ENCODE data around the gene SEC22C. TPM values are rescaled to one million over a fixed set of nuclear protein-coding genes. Genes with fewer than 3 reads are reported as not detected.

Gene SEC22C
- total RNA-seq, 5 donors from 2014 or later (not counting 1 experiment from before 2014, with no cell fraction given) = 50.1 to 71.2 (median 53.6) TPM

DNA sequence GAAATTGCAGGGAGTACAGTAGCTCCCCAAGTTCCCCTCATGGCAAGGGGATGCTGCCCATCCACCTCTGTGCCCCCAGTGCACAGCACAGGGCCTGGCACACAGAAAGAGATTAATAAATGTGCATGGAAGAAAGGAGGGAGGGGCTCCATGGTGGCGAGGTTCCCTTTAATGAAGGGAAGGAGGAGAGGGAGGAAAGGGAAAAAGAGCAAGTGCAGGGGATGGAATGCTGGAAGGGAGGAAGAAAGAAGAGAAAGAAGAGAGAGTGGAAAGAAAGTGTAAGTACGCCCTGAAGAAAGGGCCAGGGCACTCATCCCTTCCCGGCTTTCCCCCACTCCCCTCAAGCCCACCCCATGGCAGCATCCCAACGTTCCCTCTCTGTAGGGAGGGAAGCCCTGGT, 80.9 kb downstream of the SEC22C start:
- H3K27me3 ChIP-seq (replicated peaks in 1 of 2; ENCODE audit: control insufficient read depth in 2 of 2, extremely low read depth in 1 of 2, insufficient read depth in 2 of 2, low read length in 1 of 2) = peaks cover 0 to 42% of the 10 kb centered on the region in 2 experiments
- Mint-ChIP-seq H3K36me3 (no peaks in the 10 kb centered on the region), H3K4me1 (peaks cover 30 to 49% (median 39%) of the 10 kb centered on the region in 3 donors), H3K27ac (peak overlapping the region in 1 of 2 donors; percentile 44), H3K27me3 (peaks cover 12 to 35% of the 10 kb centered on the region in 2 donors), H3K4me3 (peak overlapping the region; percentile 68 to 93 (median 92)), H3K9me3 (no peaks in the 10 kb centered on the region)
- H3K4me1 ChIP-seq (ENCODE audit: control insufficient read depth in 1 of 2, extremely low read depth in 1 of 2, insufficient read depth in 2 of 2, low read length in 2 of 2) = peaks cover 7 to 43% of the 10 kb centered on the region in 2 experiments
- no peak for ATAC-seq (replicated peaks in 1 of 4)
- H3K9me3 ChIP-seq = no peaks in the 10 kb centered on the region
- ChIA-PET CTCF (interaction anchor here (0.6 to 4.2 kb wide), 11 partner anchors 26 to 112 kb away, joined by 3 to 25 read pairs (median 6); no protein-coding TSS in a partner anchor), POLR2A (interaction anchor here in 1 of 2 donors (1.6 kb wide), 1 partner anchor 37 kb away, joined by 6 read pairs; no protein-coding TSS in a partner anchor)
- H3K36me3 ChIP-seq (ENCODE audit: control insufficient read depth in 2 of 2, extremely low read depth in 1 of 2, insufficient read depth in 1 of 2, low read length in 1 of 2) = no peaks in the 10 kb centered on the region
- no peak overlapping the region for H3K27ac ChIP-seq (ENCODE audit: low read length)
- no peak for DNase-seq
- 35% methylated on average over 2 of the region's 4 CpGs for WGBS (ENCODE audit: insufficient coverage)
- H3K4me3 ChIP-seq (ENCODE audit: control insufficient read depth in 1 of 2, extremely low read depth in 1 of 2, low read length in 1 of 2) = no peak overlapping the region

DNA sequence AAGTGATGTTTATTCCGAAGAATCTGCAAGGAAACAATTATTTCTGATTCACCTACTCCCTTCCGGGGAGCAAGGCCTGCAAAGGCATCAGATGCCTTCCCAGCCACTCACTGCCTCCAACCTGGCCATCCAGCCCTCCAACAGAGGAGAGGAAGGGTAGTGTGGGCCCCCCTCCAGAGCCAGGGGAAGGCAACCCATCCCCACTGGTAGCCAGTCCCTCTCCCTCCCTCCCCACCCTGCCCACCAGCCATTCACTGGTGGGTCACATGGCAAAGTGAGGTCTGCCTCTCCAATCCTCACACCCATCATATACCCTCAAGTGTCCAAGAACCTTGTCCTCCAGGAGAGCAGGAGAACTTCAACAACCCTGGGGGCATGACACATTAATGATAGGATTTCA, 81.7 kb downstream of the SEC22C start:
- peak overlapping the region in 1 of 3 donors; percentile 92 for H3K4me3 Mint-ChIP-seq
- POLR2A ChIA-PET = no interaction called here
- H3K36me3 Mint-ChIP-seq = no peaks in the 10 kb centered on the region
- Histone ChIP-seq H3K27me3 (replicated peaks in 1 of 2; ENCODE audit: control insufficient read depth in 2 of 2, extremely low read depth in 1 of 2, insufficient read depth in 2 of 2, low read length in 1 of 2) (peaks cover 0 to 42% of the 10 kb centered on the region in 2 experiments), H3K27ac (ENCODE audit: low read length) (no peak overlapping the region), H3K36me3 (ENCODE audit: control insufficient read depth in 2 of 2, extremely low read depth in 1 of 2, insufficient read depth in 1 of 2, low read length in 1 of 2) (no peaks in the 10 kb centered on the region), H3K4me1 (ENCODE audit: control insufficient read depth in 1 of 2, extremely low read depth in 1 of 2, insufficient read depth in 2 of 2, low read length in 2 of 2) (peaks cover 7 to 35% of the 10 kb centered on the region in 2 experiments), H3K4me3 (ENCODE audit: control insufficient read depth in 1 of 2, extremely low read depth in 1 of 2, low read length in 1 of 2) (no peak overlapping the region), H3K9me3 (no peaks in the 10 kb centered on the region)
- CTCF ChIA-PET = interaction anchor here (0.7 to 4.2 kb wide), 3 partner anchors 36 to 113 kb away, joined by 3 to 25 read pairs (median 13); no protein-coding TSS in a partner anchor
- no CpG with 5 or more reads among the region's 2 CpGs for WGBS (ENCODE audit: insufficient coverage)
- no peak for DNase-seq
- no peak overlapping the region for H3K27ac Mint-ChIP-seq
- H3K27me3 Mint-ChIP-seq = peaks cover 12 to 35% of the 10 kb centered on the region in 2 donors
- no peak for ATAC-seq (replicated peaks in 1 of 4)
- no peaks in the 10 kb centered on the region for H3K9me3 Mint-ChIP-seq
- H3K4me1 Mint-ChIP-seq = peaks cover 28 to 41% (median 35%) of the 10 kb centered on the region in 3 donors

DNA sequence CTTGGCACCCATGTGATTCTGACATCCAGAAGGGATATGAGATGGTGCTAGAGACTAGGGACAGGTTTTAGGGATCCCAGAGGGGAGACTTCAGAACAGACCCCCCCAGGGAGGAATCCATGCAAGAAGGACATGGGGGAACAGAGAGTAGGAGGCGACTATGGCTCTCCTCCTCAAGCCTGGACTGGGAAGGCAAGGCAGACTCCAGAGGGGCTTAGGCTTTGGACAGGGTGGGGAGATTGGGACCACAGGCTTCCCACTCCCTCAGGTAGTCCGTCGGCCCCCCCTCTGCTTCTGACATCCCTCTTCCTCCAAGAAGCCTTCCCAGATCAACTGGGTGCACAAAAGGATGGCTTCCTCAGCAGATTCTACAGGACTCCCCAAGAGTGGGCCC, 82.3 kb downstream of the SEC22C start:
- H3K36me3 ChIP-seq (ENCODE audit: control insufficient read depth in 2 of 2, extremely low read depth in 1 of 2, insufficient read depth in 1 of 2, low read length in 1 of 2) = no peaks in the 10 kb centered on the region
- Mint-ChIP-seq H3K36me3 (no peaks in the 10 kb centered on the region), H3K4me3 (no peak overlapping the region), H3K4me1 (peaks cover 28 to 35% (median 33%) of the 10 kb centered on the region in 3 donors), H3K9me3 (no peaks in the 10 kb centered on the region), H3K27ac (no peak overlapping the region), H3K27me3 (peaks cover 12 to 35% of the 10 kb centered on the region in 2 donors)
- ChIA-PET CTCF (interaction anchor here in 1 of 2 donors (0.5 kb wide), 1 partner anchor 1146 kb away, joined by 3 read pairs; no protein-coding TSS in a partner anchor), POLR2A (no interaction called here)
- no peak overlapping the region for H3K27ac ChIP-seq (ENCODE audit: low read length)
- no peak for ATAC-seq (replicated peaks in 1 of 4)
- no CpG with 5 or more reads among the region's 3 CpGs for WGBS (ENCODE audit: insufficient coverage)
- H3K27me3 ChIP-seq (replicated peaks in 1 of 2; ENCODE audit: control insufficient read depth in 2 of 2, extremely low read depth in 1 of 2, insufficient read depth in 2 of 2, low read length in 1 of 2) = peaks cover 0 to 42% of the 10 kb centered on the region in 2 experiments
- H3K4me1 ChIP-seq (ENCODE audit: control insufficient read depth in 1 of 2, extremely low read depth in 1 of 2, insufficient read depth in 2 of 2, low read length in 2 of 2) = peaks cover 7 to 31% of the 10 kb centered on the region in 2 experiments
- DNase-seq = peak in 1 of 35 experiments; percentile 23
- no peaks in the 10 kb centered on the region for H3K9me3 ChIP-seq
- no peak overlapping the region for H3K4me3 ChIP-seq (ENCODE audit: control insufficient read depth in 1 of 2, extremely low read depth in 1 of 2, low read length in 1 of 2)

DNA sequence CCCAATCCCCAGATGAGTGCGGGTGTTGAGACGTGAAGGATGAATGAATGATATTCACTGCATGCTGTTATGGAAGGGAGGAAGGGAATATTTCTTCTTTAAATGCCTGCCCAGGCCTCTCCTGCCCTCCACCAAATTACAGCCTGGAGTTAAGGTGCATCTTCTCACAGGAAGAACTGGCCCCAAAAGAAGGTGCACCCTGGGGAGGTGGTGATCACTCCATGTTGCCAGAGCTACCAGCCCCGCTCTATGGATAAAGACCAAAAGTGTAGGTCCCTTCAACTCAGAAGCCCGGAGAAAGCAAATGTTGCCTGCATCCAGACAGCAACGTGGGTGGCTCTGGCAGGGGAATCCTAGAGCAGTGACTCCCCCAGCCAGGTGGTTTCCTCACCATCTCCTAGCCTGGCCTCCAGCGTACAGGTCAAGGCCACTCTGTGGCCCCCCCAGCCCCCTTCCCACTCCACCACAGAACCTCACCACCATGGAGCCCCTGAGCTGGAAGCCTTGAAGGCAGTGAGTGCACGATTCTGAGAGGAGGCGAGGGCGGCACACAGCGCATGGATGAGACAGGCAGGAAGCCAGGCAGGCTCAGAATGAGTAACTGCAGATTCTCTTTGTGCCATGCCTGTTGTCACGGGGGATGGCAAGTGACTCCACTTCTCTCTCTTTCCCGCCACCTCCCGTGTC, 82.8 kb downstream of the SEC22C start:
- ChIA-PET POLR2A (no interaction called here), CTCF (interaction anchor here in 1 of 2 donors (0.5 kb wide), 1 partner anchor 1147 kb away, joined by 3 read pairs; no protein-coding TSS in a partner anchor)
- Mint-ChIP-seq H3K36me3 (no peaks in the 10 kb centered on the region), H3K4me3 (no peak overlapping the region), H3K27me3 (peaks cover 12 to 35% of the 10 kb centered on the region in 2 donors), H3K27ac (no peak overlapping the region), H3K4me1 (peaks cover 23 to 29% (median 28%) of the 10 kb centered on the region in 3 donors), H3K9me3 (no peaks in the 10 kb centered on the region)
- Histone ChIP-seq H3K27me3 (replicated peaks in 1 of 2; ENCODE audit: control insufficient read depth in 2 of 2, extremely low read depth in 1 of 2, insufficient read depth in 2 of 2, low read length in 1 of 2) (peaks cover 0 to 42% of the 10 kb centered on the region in 2 experiments), H3K4me1 (ENCODE audit: control insufficient read depth in 1 of 2, extremely low read depth in 1 of 2, insufficient read depth in 2 of 2, low read length in 2 of 2) (peaks cover 7 to 26% of the 10 kb centered on the region in 2 experiments), H3K36me3 (ENCODE audit: control insufficient read depth in 2 of 2, extremely low read depth in 1 of 2, insufficient read depth in 1 of 2, low read length in 1 of 2) (no peaks in the 10 kb centered on the region), H3K4me3 (ENCODE audit: control insufficient read depth in 1 of 2, extremely low read depth in 1 of 2, low read length in 1 of 2) (no peak overlapping the region), H3K27ac (ENCODE audit: low read length) (no peak overlapping the region), H3K9me3 (no peaks in the 10 kb centered on the region)
- 65% methylated on average over 7 of the region's 13 CpGs for WGBS (ENCODE audit: insufficient coverage)
- DNase-seq (peak in 2 of 35 experiments; percentile 9 to 10), ATAC-seq (replicated peaks in 1 of 4) (no peak)

DNA sequence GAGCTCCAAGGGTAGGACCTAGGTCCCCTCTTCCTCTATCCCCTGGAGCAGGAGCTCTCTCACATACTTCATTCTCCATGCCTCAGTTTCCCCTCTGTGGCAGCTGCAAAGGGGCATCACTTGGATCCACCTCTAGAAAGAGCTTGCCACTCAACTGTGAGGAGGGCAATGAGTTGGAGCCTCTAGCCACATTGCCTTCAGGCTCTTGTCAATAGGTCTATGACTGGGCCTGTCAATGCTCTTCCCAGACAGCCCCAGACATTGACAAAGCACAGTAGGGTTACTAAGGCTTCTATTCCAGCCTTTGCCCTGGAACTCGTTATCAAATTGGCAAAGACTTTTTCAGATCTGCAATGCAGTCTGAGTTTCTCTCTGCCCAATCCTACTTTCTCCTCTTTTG, 83.7 kb downstream of the SEC22C start:
- Histone ChIP-seq H3K4me1 (ENCODE audit: control insufficient read depth in 1 of 2, extremely low read depth in 1 of 2, insufficient read depth in 2 of 2, low read length in 2 of 2) (peaks cover 0 to 17% of the 10 kb centered on the region in 2 experiments), H3K9me3 (no peaks in the 10 kb centered on the region), H3K27ac (ENCODE audit: low read length) (no peak overlapping the region), H3K27me3 (replicated peaks in 1 of 2; ENCODE audit: control insufficient read depth in 2 of 2, extremely low read depth in 1 of 2, insufficient read depth in 2 of 2, low read length in 1 of 2) (peaks cover 0 to 46% of the 10 kb centered on the region in 2 experiments), H3K36me3 (ENCODE audit: control insufficient read depth in 2 of 2, extremely low read depth in 1 of 2, insufficient read depth in 1 of 2, low read length in 1 of 2) (no peaks in the 10 kb centered on the region), H3K4me3 (ENCODE audit: control insufficient read depth in 1 of 2, extremely low read depth in 1 of 2, low read length in 1 of 2) (no peak overlapping the region)
- WGBS (ENCODE audit: insufficient coverage) = 44% methylated on average over 1 of the region's 1 CpG
- POLR2A ChIA-PET = interaction anchor here in 1 of 2 donors (1.0 kb wide), 1 partner anchor 44 kb away, joined by 3 read pairs; no protein-coding TSS in a partner anchor
- Mint-ChIP-seq H3K36me3 (no peaks in the 10 kb centered on the region), H3K9me3 (no peaks in the 10 kb centered on the region), H3K4me1 (peaks cover 14 to 20% (median 19%) of the 10 kb centered on the region in 3 donors), H3K4me3 (no peak overlapping the region), H3K27ac (no peak overlapping the region), H3K27me3 (peaks cover 12 to 35% of the 10 kb centered on the region in 2 donors)
- CTCF ChIA-PET = no interaction called here
- ATAC-seq (replicated peaks in 1 of 4) (no peak), DNase-seq (peak in 2 of 35 experiments; percentile 2 to 12)

All from T-cell (primary cell).